CD4-positive, CD25-positive, alpha-beta regulatory T cell (primary cell): Measurements from ENCODE around the gene OR9Q1. TPM values are rescaled to one million over a fixed set of nuclear protein-coding genes. Genes with fewer than 3 reads are reported as not detected.

Source experiments
- ATAC-seq, 2 donors: fragments of 150-1000 bp; cut with Tn5 transposase; one replicate each; pipeline ENCODE4 v1.10.0; 2021; ENCODE audit warnings: low read depth in 2 of 2, moderate number of reproducible peaks in 2 of 2, moderate library complexity in 1 of 2
- DNase-seq, 3 donors: peaks; one replicate each; pipeline versions ENCODE4 v3.0.0 to v3.0.0-alpha.2; 2012 to 2022; ENCODE audit warnings: mixed read lengths in 1 of 3
- H3K27ac ChIP-seq: one replicate; pipeline ENCODE4 v1.7.0; 2013; ENCODE audit warnings: mild to moderate bottlenecking, low read length; ENCODE audit not compliant: insufficient read depth, poor library complexity, severe bottlenecking
- H3K27me3 ChIP-seq: one replicate; pipeline ENCODE4 v1.7.0; 2013; ENCODE audit warnings: low read length; ENCODE audit not compliant: control insufficient read depth, insufficient read depth
- H3K36me3 ChIP-seq: one replicate; pipeline ENCODE4 v1.7.0; 2013; ENCODE audit warnings: mild to moderate bottlenecking, low read length, moderate library complexity; ENCODE audit not compliant: control insufficient read depth, insufficient read depth
- H3K4me1 ChIP-seq: 2 replicates; pipeline ENCODE4 v1.7.0; 2013; ENCODE audit warnings: mild to moderate bottlenecking, low read length; ENCODE audit not compliant: insufficient read depth, control insufficient read depth, poor library complexity, severe bottlenecking
- H3K4me3 ChIP-seq: one replicate; pipeline ENCODE4 v1.7.0; 2013; ENCODE audit warnings: low read depth, mild to moderate bottlenecking, low read length, moderate library complexity
- H3K9me3 ChIP-seq, 2 experiments: 1 replicate in 1 of 2; 2 replicates in 1 of 2; pipeline ENCODE4 v1.7.0; 2013; ENCODE audit warnings: low read length in 2 of 2, mild to moderate bottlenecking in 1 of 2, moderate library complexity in 1 of 2; ENCODE audit not compliant: control insufficient read depth in 2 of 2
- H3K27ac Mint-ChIP-seq, 3 donors: one replicate each; pipeline ENCODE4 v1.8.0; 2020 to 2022; ENCODE audit warnings: mild to moderate bottlenecking in 3 of 3, mixed read lengths in 3 of 3, moderate library complexity in 2 of 3
- H3K27me3 Mint-ChIP-seq: one replicate; pipeline ENCODE4 v1.8.0; 2022; ENCODE audit warnings: mild to moderate bottlenecking, mixed read lengths
- H3K36me3 Mint-ChIP-seq: one replicate; pipeline ENCODE4 v1.8.0; 2020; ENCODE audit warnings: mixed read lengths
- H3K4me1 Mint-ChIP-seq, 4 donors: one replicate each; pipeline ENCODE4 v1.8.0; 2020 to 2022; ENCODE audit warnings: mixed read lengths in 4 of 4, mild to moderate bottlenecking in 1 of 4
- H3K4me3 Mint-ChIP-seq, 4 donors: one replicate each; pipeline ENCODE4 v1.8.0; 2020 to 2022; ENCODE audit warnings: mild to moderate bottlenecking in 4 of 4, mixed read lengths in 4 of 4, moderate library complexity in 3 of 4
- H3K9me3 Mint-ChIP-seq, 7 donors: one replicate each; pipeline ENCODE4 v1.8.0; 2020 to 2022; ENCODE audit warnings: mixed read lengths in 7 of 7, mild to moderate bottlenecking in 3 of 7, moderate library complexity in 2 of 7
- polyA plus RNA-seq, 4 donors: library from polyadenylated mRNA; unstranded; fragments of 300-500 nt; fragmentation: Illumina TruSeq; gene quantifications; one replicate each; pipeline ENCODE4 v1.2.3, GENCODE V29; 2021
- total RNA-seq: library from RNA; stranded (reverse); gene quantifications from one replicate; pipeline ENCODE4 v1.2.3, GENCODE V29; 2022

The OR9Q1 gene
- total and polyA plus RNA-seq, 5 donors from 2014 or later, result not detected

- Mint-ChIP-seq H3K27ac (no peak overlapping the region), H3K27me3 (no peaks in the 10 kb centered on the region), H3K9me3 (peaks cover 0 to 2% (median 0%) of the 10 kb centered on the region in 7 donors), H3K4me1 (no peaks in the 10 kb centered on the region), H3K4me3 (no peak overlapping the region), H3K36me3 (no peaks in the 10 kb centered on the region)
- H3K27me3 ChIP-seq, result no peaks in the 10 kb centered on the region
- ATAC-seq (no peak), DNase-seq (no peak)
- no peaks in the 10 kb centered on the region for H3K9me3 ChIP-seq
- H3K4me3 ChIP-seq, result no peak overlapping the region
- no peaks in the 10 kb centered on the region for H3K4me1 ChIP-seq
- no peaks in the 10 kb centered on the region for H3K36me3 ChIP-seq
- H3K27ac ChIP-seq, result no peak overlapping the region
These were observed 199.0 kb downstream of the OR9Q1 start for GRCh38 chr11:58222721-58223120.

GRCh38 chr11:58227956-58228615, 204.4 kb downstream of the OR9Q1 start:
- H3K9me3 Mint-ChIP-seq, result peaks cover 0 to 5% (median 0%) of the 10 kb centered on the region in 7 donors
- no peak for ATAC-seq
- H3K4me3 Mint-ChIP-seq, result no peak overlapping the region
- DNase-seq, result no peak
- Histone ChIP-seq H3K36me3 (no peaks in the 10 kb centered on the region), H3K27ac (no peak overlapping the region), H3K4me3 (no peak overlapping the region), H3K9me3 (no peaks in the 10 kb centered on the region), H3K27me3 (no peaks in the 10 kb centered on the region), H3K4me1 (no peaks in the 10 kb centered on the region)
- no peaks in the 10 kb centered on the region for H3K36me3 Mint-ChIP-seq
- H3K4me1 Mint-ChIP-seq, result no peaks in the 10 kb centered on the region
- no peak overlapping the region for H3K27ac Mint-ChIP-seq
- no peaks in the 10 kb centered on the region for H3K27me3 Mint-ChIP-seq

Other genes with a start within 250 kb of the OR9Q1 start
- not detected for gene OR6Q1, start 7.1 kb downstream of the OR9Q1 start, total RNA-seq
- not detected for gene OR6Q1, start 7.1 kb downstream of the OR9Q1 start, polyA plus RNA-seq
- not detected for gene OR9I1, start 101.6 kb downstream of the OR9Q1 start, total RNA-seq
- gene OR9I1, start 101.6 kb downstream of the OR9Q1 start, polyA plus RNA-seq, result not detected
- not detected for gene OR9Q2, start 165.2 kb downstream of the OR9Q1 start, total RNA-seq
- gene OR9Q2, start 165.2 kb downstream of the OR9Q1 start, polyA plus RNA-seq, result not detected
- gene OR1S2, start 180.3 kb downstream of the OR9Q1 start, total RNA-seq, result not detected
- not detected for gene OR1S2, start 180.3 kb downstream of the OR9Q1 start, polyA plus RNA-seq
- not detected for gene OR1S1, start 188.8 kb downstream of the OR9Q1 start, total RNA-seq
- not detected for gene OR1S1, start 188.8 kb downstream of the OR9Q1 start, polyA plus RNA-seq
- not detected for gene OR10Q1, start 205.0 kb downstream of the OR9Q1 start, total RNA-seq
- gene OR10Q1, start 205.0 kb downstream of the OR9Q1 start, polyA plus RNA-seq, result not detected
- gene OR10W1, start 244.4 kb downstream of the OR9Q1 start, total RNA-seq, result not detected
- gene OR10W1, start 244.4 kb downstream of the OR9Q1 start, polyA plus RNA-seq, result not detected